GM12878 (cell line): ENCODE data around the gene KRT10. TPM values are rescaled to one million over a fixed set of nuclear protein-coding genes. Genes with fewer than 3 reads are reported as not detected.

Source experiments
- ATAC-seq: fragments of 200-7000 bp; cut with Tn5 transposase; 3 replicates; pipeline ENCODE4 v1.9.1; 2020; ENCODE audit warnings: mild to moderate bottlenecking, moderate library complexity
- BruUV-seq: library from RNA; stranded (reverse); fragments of 400-500 nt; replicated peaks from 2 replicates; lab custom pipeline; 2021; lab: Mats Ljungman, UMichigan
- CTCF ChIA-PET: fragments of 300-600 bp; sonication (Branson Sonifier 250); formaldehyde crosslinking; extraction: SDS; loops from one replicate; lab custom pipeline; 2021; ENCODE audit warnings: inconsistent platforms; lab: Yijun Ruan, JAX
- POLR2A ChIA-PET: fragments of 350-600 bp; formaldehyde crosslinking; extraction: SDS; loops from one replicate; lab custom pipeline; 2021; ENCODE audit warnings: inconsistent platforms; lab: Charles Lee
- RAD21 ChIA-PET: fragments of 300-600 bp; sonication (Branson Sonifier 250); formaldehyde crosslinking; loops from one replicate; lab custom pipeline; 2023; ENCODE audit warnings: antibody characterized with exemption; ENCODE audit not compliant: unreplicated experiment; lab: Charles Lee
- SMC1A ChIA-PET: fragments of 300-600 bp; sonication (Branson Sonifier 250); formaldehyde crosslinking; loops from one replicate; lab custom pipeline; 2023; ENCODE audit not compliant: unreplicated experiment, uncharacterized antibody; lab: Charles Lee
- DNase-seq: peaks from one replicate; pipeline ENCODE4 v3.0.0-alpha.2; 2011; ENCODE audit warnings: low read depth, low spot score
- FAIRE-seq: peaks from 3 replicates; lab custom pipeline; 2011; peaks lifted over from hg19 to GRCh38; lab: Jason Lieb, UNC
- H2AFZ ChIP-seq: 2 replicates; pipeline ENCODE4 v1.6.0; 2011; ENCODE audit warnings: low read depth, low read length, control low read depth; ENCODE audit not compliant: control insufficient read depth
- H3K27ac ChIP-seq: 2 replicates; pipeline ENCODE4 v1.5.1; 2011; ENCODE audit warnings: control low read depth; ENCODE audit not compliant: control insufficient read depth, insufficient read depth
- H3K27me3 ChIP-seq, 2 experiments: replicated peaks in 1 of 2; 2 replicates each; pipeline versions ENCODE4 v1.6.0 to v1.6.1; 2011; ENCODE audit warnings: low read length in 1 of 2; ENCODE audit not compliant: control insufficient read depth in 2 of 2, insufficient read depth in 2 of 2
- H3K36me3 ChIP-seq, 2 experiments: 2 replicates each; pipeline ENCODE4 v1.5.1; 2011; ENCODE audit warnings: low read length in 1 of 2; ENCODE audit not compliant: control insufficient read depth in 2 of 2, insufficient read depth in 2 of 2
- H3K4me1 ChIP-seq: 2 replicates; pipeline ENCODE4 v1.6.1; 2011; ENCODE audit warnings: mild to moderate bottlenecking, low read length, moderate library complexity, mixed read lengths; ENCODE audit not compliant: control insufficient read depth, insufficient read depth
- H3K4me2 ChIP-seq: 2 replicates; pipeline ENCODE4 v1.6.0; 2011; ENCODE audit warnings: control low read depth; ENCODE audit not compliant: control insufficient read depth, insufficient read depth
- H3K4me3 ChIP-seq: fragments of 200-600 bp; sonication (generic); 2 replicates; pipeline ENCODE4 v1.5.1; 2016
- H3K79me2 ChIP-seq: 2 replicates; pipeline ENCODE4 v1.6.0; 2011; ENCODE audit warnings: low read length; ENCODE audit not compliant: control insufficient read depth, insufficient read depth
- H3K9ac ChIP-seq: 2 replicates; pipeline ENCODE4 v1.8.0; 2011; ENCODE audit warnings: low read length, control low read depth, mixed read lengths; ENCODE audit not compliant: control insufficient read depth, insufficient read depth
- H3K9me3 ChIP-seq: replicated peaks from 3 replicates; pipeline ENCODE4 v1.5.1; 2011; ENCODE audit warnings: mild to moderate bottlenecking, low read length; ENCODE audit not compliant: control insufficient read depth, insufficient read depth
- H4K20me1 ChIP-seq: 2 replicates; pipeline ENCODE4 v1.6.0; 2011; ENCODE audit not compliant: control insufficient read depth, insufficient read depth
- BACH1 ChIP-seq: fragments of 450-650 bp; IDR thresholded peaks from 2 replicates; pipeline ENCODE4 v1.6.1; 2017; ENCODE audit warnings: mild to moderate bottlenecking, borderline replicate concordance
- CEBPB ChIP-seq, 2 experiments: fragments of 150-350 bp in 1 of 2; IDR thresholded peaks; 2 replicates each; pipeline ENCODE4 v1.6.1; 2012 to 2014; ENCODE audit warnings: low read depth in 2 of 2, low read length in 2 of 2, borderline replicate concordance in 1 of 2, inconsistent platforms in 1 of 2
- DPF2 ChIP-seq: fragments of 450-650 bp; IDR thresholded peaks from 2 replicates; pipeline ENCODE4 v1.6.1; 2017; ENCODE audit warnings: mild to moderate bottlenecking
- ETV6 ChIP-seq, 2 experiments: fragments of 450-650 bp in 1 of 2; IDR thresholded peaks in 1 of 2; conservative IDR thresholded peaks in 1 of 2; 2 replicates each; pipeline ENCODE4 v1.6.1; 2014; ENCODE audit warnings: antibody characterized with exemption in 1 of 2, borderline replicate concordance in 1 of 2, low read depth in 1 of 2, mild to moderate bottlenecking in 1 of 2, moderate library complexity in 1 of 2
- GATAD2B ChIP-seq: fragments of 450-650 bp; conservative IDR thresholded peaks from 2 replicates; pipeline ENCODE4 v1.6.1; 2017; ENCODE audit warnings: low read depth, mild to moderate bottlenecking, moderate library complexity
- HDGF ChIP-seq: fragments of 450-650 bp; IDR thresholded peaks from 2 replicates; pipeline ENCODE4 v1.6.1; 2016; ENCODE audit warnings: antibody characterized with exemption
- IKZF1 ChIP-seq: fragments of 450-650 bp; conservative IDR thresholded peaks from 2 replicates; pipeline ENCODE4 v1.6.1; 2017; ENCODE audit warnings: antibody characterized with exemption, mild to moderate bottlenecking
- NR2C1 ChIP-seq: fragments of 450-650 bp; IDR thresholded peaks from 2 replicates; pipeline ENCODE4 v1.6.1; 2017; ENCODE audit warnings: antibody characterized with exemption, mild to moderate bottlenecking, moderate library complexity
- USF2 ChIP-seq: IDR thresholded peaks from 2 replicates; pipeline ENCODE4 v1.6.1; 2011; ENCODE audit warnings: low read depth, low read length, improper control_type of control experiment, borderline replicate concordance
- WGBS: methylation state at CpG from one replicate; pipeline ENCODE4 v1.1.6; 2016; ENCODE audit warnings: low lambda C conversion rate; ENCODE audit not compliant: insufficient replicate concordance, insufficient coverage; ENCODE audit errors: missing lambda C conversion rate; 5-methylcytosine and 5-hydroxymethylcytosine counted together
- in situ Hi-C: fragments of 300-500 bp; cut with MboI; formaldehyde crosslinking; loops from 9 replicates; pipeline ENCODE4 v1.14.3; 2018; ENCODE audit warnings: mixed read lengths
- intact Hi-C: fragments of 100-400 bp; cut with micrococcal nuclease; formaldehyde crosslinking; loops from one replicate; pipeline ENCODE4 v1.14.2; 2022; ENCODE audit not compliant: unreplicated experiment
- polyA plus RNA-seq, 11 experiments: library from polyadenylated mRNA; depleted of rRNA in 4 of 11; unstranded in 6 of 11; stranded (reverse) in 5 of 11; fragments of >200 nt; fragmentation: Nextera tagmentation in 4 of 11; fragmentation: Illumina TruSeq in 1 of 11; extraction: Ambion mirVana in 4 of 11; extraction: Trizol in 1 of 11; gene quantifications; 1 replicate in 1 of 11; 2 replicates in 10 of 11; pipeline versions ENCODE4 v1.2.1 to v1.2.3, GENCODE V29; 2011 to 2016; ENCODE audit warnings: inconsistent platforms in 2 of 11, missing spikeins in 2 of 11, low read depth in 1 of 11
- total RNA-seq, 4 experiments: library from RNA; depleted of rRNA in 3 of 4; stranded (reverse); fragments of >200 nt in 3 of 4; fragmentation: Illumina TruSeq in 1 of 4; extraction: Trizol in 1 of 4; gene quantifications; 2 replicates each; pipeline versions ENCODE4 v1.2.1 to v1.2.3, GENCODE V29; 2013 to 2021

Gene KRT10
- total and polyA plus RNA-seq, 10 of the 15 experiments (the other 5 are each of a cell fraction or from before 2014, with no cell fraction given) = 10.8 to 98.5 (median 23.9) TPM

GRCh38 chr17:40871316-40871715 is 48.9 kb upstream of the KRT10 start (continued):
- TF ChIP-seq BACH1 (no peak), DPF2 (no peak), IKZF1 (no peak)

GRCh38 chr17:40870136-40870535 is 47.7 kb upstream of the KRT10 start:
- Histone ChIP-seq H3K4me2 (no peak overlapping the region), H3K27ac (no peak overlapping the region), H3K4me3 (no peak overlapping the region), H3K4me1 (no peaks in the 10 kb centered on the region), H2AFZ (no peak overlapping the region), H3K9me3 (no peaks in the 10 kb centered on the region), H3K27me3 (no peaks in the 10 kb centered on the region; a peak in 2 of 4 replicates), H3K9ac (no peak overlapping the region), H3K36me3 (no peaks in the 10 kb centered on the region), H3K79me2 (no peaks in the 10 kb centered on the region), H4K20me1 (no peaks in the 10 kb centered on the region)
- ChIA-PET SMC1A (interaction anchor here (0.6 to 0.7 kb wide), 2 partner anchors 16 to 984 kb away, joined by 3 read pairs; no protein-coding TSS in a partner anchor), CTCF (no interaction called here), RAD21 (no interaction called here), POLR2A (no interaction called here)
- no TSS peak for BruUV-seq
- 3% methylated on average over 4 of the region's 4 CpGs for WGBS
- no peak for FAIRE-seq
- DNase-seq = no peak
- ATAC-seq = no peak
- TF ChIP-seq GATAD2B (no peak), ETV6 (conservative IDR thresholded peaks at IDR 0.05 in 1 of 2, IDR thresholded peaks at IDR 0.05 in 1 of 2; ENCODE audit: borderline replicate concordance in 1 of 2, low read depth in 1 of 2) (no peak), CEBPB (IDR thresholded peaks at IDR 0.05; ENCODE audit: borderline replicate concordance in 1 of 2, low read depth in 2 of 2, low read length in 2 of 2) (no peak), USF2 (no peak), HDGF (no peak), NR2C1 (no peak)
- in situ Hi-C loops = no loop called here
- intact Hi-C loops = no loop called here
